ENCODE results near the gene SLC6A12. TPM values are rescaled to one million over a fixed set of nuclear protein-coding genes. Genes with fewer than 3 reads are reported as not detected.

The SLC6A12 gene
- polyA plus RNA-seq, 1 experiment, result 0.12 TPM

DNA sequence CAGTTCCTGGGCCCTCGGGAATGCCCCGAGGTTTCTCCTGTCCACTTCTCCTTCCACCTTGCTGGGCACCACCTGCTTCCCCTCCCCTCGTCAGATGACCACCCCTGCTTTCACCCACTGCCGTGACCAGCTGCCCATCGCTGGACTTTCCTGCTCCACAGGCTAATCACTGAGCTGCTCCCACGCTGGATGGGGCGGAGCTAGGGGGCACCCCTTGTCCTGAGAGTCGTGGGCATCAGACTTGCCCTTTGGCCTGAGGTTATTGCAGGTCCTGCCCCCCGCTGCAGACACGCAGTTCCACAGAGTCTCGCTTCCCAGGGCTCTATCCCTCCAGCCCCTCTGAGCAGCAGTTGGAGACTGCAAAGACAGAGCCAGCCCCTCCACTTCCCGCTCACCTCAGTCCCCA is 427 bp downstream of the SLC6A12 start:
- no peaks in the 10 kb centered on the region for H3K9me3 ChIP-seq (ENCODE audit: control insufficient read depth, insufficient read depth, low read length)
- DNase-seq (ENCODE audit: low read depth, low spot score), result no peak
- TF ChIP-seq, protein P1, sequence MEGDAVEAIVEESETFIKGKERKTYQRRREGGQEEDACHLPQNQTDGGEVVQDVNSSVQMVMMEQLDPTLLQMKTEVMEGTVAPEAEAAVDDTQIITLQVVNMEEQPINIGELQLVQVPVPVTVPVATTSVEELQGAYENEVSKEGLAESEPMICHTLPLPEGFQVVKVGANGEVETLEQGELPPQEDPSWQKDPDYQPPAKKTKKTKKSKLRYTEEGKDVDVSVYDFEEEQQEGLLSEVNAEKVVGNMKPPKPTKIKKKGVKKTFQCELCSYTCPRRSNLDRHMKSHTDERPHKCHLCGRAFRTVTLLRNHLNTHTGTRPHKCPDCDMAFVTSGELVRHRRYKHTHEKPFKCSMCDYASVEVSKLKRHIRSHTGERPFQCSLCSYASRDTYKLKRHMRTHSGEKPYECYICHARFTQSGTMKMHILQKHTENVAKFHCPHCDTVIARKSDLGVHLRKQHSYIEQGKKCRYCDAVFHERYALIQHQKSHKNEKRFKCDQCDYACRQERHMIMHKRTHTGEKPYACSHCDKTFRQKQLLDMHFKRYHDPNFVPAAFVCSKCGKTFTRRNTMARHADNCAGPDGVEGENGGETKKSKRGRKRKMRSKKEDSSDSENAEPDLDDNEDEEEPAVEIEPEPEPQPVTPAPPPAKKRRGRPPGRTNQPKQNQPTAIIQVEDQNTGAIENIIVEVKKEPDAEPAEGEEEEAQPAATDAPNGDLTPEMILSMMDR (IDR thresholded peaks at IDR 0.05; ENCODE audit: low read depth, low read length), result no peak
- peaks cover 62% of the 10 kb centered on the region for H3K27me3 ChIP-seq (ENCODE audit: control insufficient read depth, insufficient read depth, low read length)
- H3K4me3 ChIP-seq (ENCODE audit: low read depth, low read length), result no peak overlapping the region
- no peak overlapping the region for H3K27ac ChIP-seq (ENCODE audit: low read depth, low read length)
- CTCF ChIA-PET, result no interaction called here
- POLR2A ChIA-PET, result no interaction called here

DNA sequence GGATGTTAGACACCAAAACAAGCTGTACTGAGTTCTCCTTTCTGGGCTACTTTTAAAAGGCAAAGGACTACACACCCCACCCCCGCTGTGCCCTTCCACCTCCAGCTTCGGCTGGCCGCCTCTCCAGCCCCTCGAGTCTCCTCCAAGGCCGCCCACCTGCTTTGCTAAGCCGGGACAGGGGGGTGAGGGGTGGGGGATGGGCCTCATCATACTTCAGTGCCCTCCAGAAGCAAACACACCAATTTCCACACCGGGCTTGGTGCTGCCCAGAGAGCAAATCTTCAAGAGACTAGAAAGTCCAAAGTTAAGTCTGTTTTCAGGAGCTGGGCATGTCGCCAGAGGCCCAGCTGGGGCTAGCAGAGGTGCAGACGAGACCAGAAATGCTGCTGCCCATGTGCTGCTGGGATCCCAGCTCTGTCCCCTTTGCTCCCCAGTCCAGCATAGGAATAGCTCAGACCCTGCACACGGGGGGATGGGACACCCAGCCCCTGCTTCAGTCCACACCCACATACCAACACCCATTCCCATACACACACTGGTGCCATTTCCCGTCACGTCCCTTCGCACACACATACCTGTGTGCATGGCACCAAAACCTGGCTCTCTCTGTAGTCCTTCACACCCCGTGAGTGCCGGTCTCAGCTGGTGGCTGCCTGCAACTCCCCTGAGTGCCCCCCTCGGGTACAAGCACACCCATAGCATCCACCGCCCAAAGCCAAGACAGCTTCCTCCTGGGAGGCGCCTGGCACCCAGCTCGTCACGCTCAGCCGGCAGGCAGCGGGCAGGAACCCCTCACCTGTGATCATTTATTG is 1.0 kb downstream of the SLC6A12 start:
- H3K27ac ChIP-seq (ENCODE audit: low read depth, low read length), result no peak overlapping the region
- ChIA-PET CTCF (no interaction called here), POLR2A (no interaction called here)
- H3K4me3 ChIP-seq (ENCODE audit: low read depth, low read length), result no peak overlapping the region
- H3K27me3 ChIP-seq (ENCODE audit: control insufficient read depth, insufficient read depth, low read length), result peaks cover 59% of the 10 kb centered on the region
- H3K9me3 ChIP-seq (ENCODE audit: control insufficient read depth, insufficient read depth, low read length), result no peaks in the 10 kb centered on the region
- TF ChIP-seq, protein P1 (IDR thresholded peaks at IDR 0.05; ENCODE audit: low read depth, low read length), result no peak
- no peak for DNase-seq (ENCODE audit: low read depth, low spot score)

DNA sequence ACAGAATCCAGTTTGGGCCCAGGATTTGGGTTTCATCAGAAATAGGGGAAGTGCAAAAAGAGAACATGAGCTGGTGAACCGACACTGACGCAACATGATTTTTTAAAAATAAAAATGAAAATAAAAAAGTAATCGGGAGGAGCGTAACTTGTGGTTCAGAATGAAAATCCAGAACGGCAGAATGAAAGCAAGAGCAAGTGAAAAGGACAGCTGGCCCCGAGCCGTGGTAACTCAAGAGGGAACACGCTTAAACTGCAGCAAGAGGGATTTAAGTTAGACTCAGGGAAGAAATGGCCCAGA is 1.6 kb downstream of the SLC6A12 start:
- Histone ChIP-seq H3K4me3 (ENCODE audit: low read depth, low read length) (no peak overlapping the region), H3K27ac (ENCODE audit: low read depth, low read length) (no peak overlapping the region), H3K27me3 (ENCODE audit: control insufficient read depth, insufficient read depth, low read length) (peaks cover 62% of the 10 kb centered on the region), H3K9me3 (ENCODE audit: control insufficient read depth, insufficient read depth, low read length) (no peaks in the 10 kb centered on the region)
- TF ChIP-seq, protein P1 (IDR thresholded peaks at IDR 0.05; ENCODE audit: low read depth, low read length), result no peak
- CTCF ChIA-PET, result no interaction called here
- POLR2A ChIA-PET, result no interaction called here
- no peak for DNase-seq (ENCODE audit: low read depth, low spot score)

DNA sequence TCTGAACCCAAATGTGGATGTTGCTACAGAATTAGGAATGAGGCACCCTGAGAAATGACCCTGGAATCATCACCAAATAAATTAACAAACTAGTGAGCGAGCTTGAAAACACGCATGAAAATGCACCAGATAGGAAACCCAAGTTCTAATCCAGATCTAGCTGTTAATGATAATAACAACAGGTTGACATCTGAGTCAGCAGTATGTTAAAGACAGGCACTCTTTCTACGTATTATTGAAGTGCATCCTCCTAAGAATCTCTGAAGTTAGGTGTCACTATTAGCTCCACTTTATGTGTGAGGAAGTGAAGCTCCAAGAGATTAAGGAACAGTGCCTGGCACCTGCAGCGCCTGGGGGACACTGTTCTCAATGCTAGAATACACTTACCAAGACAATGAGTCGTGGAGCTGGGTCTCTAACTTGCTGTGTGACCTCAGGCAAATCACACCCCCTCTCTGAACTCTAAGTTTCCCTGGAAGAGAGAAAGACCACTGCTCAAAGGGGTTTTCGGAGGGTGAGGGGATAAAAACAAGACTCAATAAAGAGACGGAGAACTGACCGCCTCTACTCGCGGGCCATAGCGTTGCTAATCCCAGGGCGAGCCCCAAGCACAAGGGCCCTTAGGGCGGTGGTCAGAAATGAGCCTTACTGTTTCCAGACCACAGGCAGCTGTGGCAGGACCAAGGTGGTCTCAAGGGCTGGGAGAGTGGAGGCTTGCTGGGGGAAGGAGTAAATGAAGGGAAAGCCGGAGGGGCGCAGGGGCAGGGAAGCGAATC is 2.1 kb downstream of the SLC6A12 start:
- Histone ChIP-seq H3K27me3 (ENCODE audit: control insufficient read depth, insufficient read depth, low read length) (peaks cover 64% of the 10 kb centered on the region), H3K27ac (ENCODE audit: low read depth, low read length) (no peak overlapping the region), H3K9me3 (ENCODE audit: control insufficient read depth, insufficient read depth, low read length) (no peaks in the 10 kb centered on the region), H3K4me3 (ENCODE audit: low read depth, low read length) (no peak overlapping the region)
- POLR2A ChIA-PET, result no interaction called here
- CTCF ChIA-PET, result no interaction called here
- no peak for DNase-seq (ENCODE audit: low read depth, low spot score)
- TF ChIP-seq, protein P1 (IDR thresholded peaks at IDR 0.05; ENCODE audit: low read depth, low read length), result no peak

DNA sequence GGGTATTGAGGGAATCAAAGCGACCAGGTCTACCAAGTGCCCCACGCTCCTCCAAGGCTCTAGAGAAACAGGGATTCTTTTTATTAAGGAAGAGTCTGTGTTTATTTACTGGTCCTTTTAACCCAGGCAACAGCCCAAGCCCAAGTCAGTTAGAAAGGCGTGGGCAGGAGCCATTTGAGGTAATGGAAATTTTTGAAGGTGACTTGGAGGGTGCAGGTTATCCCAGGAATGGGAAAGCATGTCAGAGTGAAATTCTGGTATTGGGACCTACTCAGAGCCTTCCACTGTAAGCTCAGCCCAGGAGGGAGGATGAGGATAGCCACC is 2.9 kb downstream of the SLC6A12 start:
- POLR2A ChIA-PET, result no interaction called here
- CTCF ChIA-PET, result no interaction called here
- peaks cover 66% of the 10 kb centered on the region for H3K27me3 ChIP-seq (ENCODE audit: control insufficient read depth, insufficient read depth, low read length)
- no peak for DNase-seq (ENCODE audit: low read depth, low spot score)
- no peak overlapping the region for H3K27ac ChIP-seq (ENCODE audit: low read depth, low read length)
- no peaks in the 10 kb centered on the region for H3K9me3 ChIP-seq (ENCODE audit: control insufficient read depth, insufficient read depth, low read length)
- TF ChIP-seq, protein P1 (IDR thresholded peaks at IDR 0.05; ENCODE audit: low read depth, low read length), result no peak
- no peak overlapping the region for H3K4me3 ChIP-seq (ENCODE audit: low read depth, low read length)

Measured in AG04450 (cell line).